HCT116 (cell line): ENCODE results near the gene KANK3. TPM values are rescaled to one million over a fixed set of nuclear protein-coding genes. Genes with fewer than 3 reads are reported as not detected.
A peak's percentile ranks its signal among the peaks of the same experiment; 100 is the strongest.

Experiments
- ATAC-seq: fragments of 200-7000 bp; cut with Tn5 transposase; 2 replicates; pipeline ENCODE4 v1.9.1; 2020; ENCODE audit warnings: mild to moderate bottlenecking, moderate library complexity
- BruUV-seq: library from RNA; stranded (reverse); fragments of 400-500 nt; replicated peaks from 2 replicates; lab custom pipeline; 2021; lab: Mats Ljungman, UMichigan
- CTCF ChIA-PET: fragments of 300-600 bp; sonication (Branson Sonifier 250); formaldehyde crosslinking; loops from one replicate; lab custom pipeline; 2021; ENCODE audit warnings: antibody characterized with exemption; lab: Charles Lee
- POLR2A ChIA-PET: fragments of 300-600, 350-600 bp; sonication (Branson Sonifier 250); formaldehyde crosslinking; loops from one replicate; lab custom pipeline; 2021; ENCODE audit warnings: antibody characterized with exemption; lab: Charles Lee
- RAD21 ChIA-PET, 2 experiments: fragments of 300-600 bp; sonication (Branson Sonifier 250); formaldehyde crosslinking; loops; one replicate each; lab custom pipeline; 2023; ENCODE audit warnings: low total read pairs in 2 of 2; ENCODE audit not compliant: uncharacterized antibody in 2 of 2, unreplicated experiment in 2 of 2, low non-redundant PET in 1 of 2; lab: Charles Lee
- DNase-seq: peaks from one replicate; pipeline ENCODE4 v3.0.0-alpha.2; 2010; ENCODE audit warnings: low read depth, low spot score
- H2AFZ ChIP-seq: fragments of 200-600 bp; shearing (Covaris generic), sonication (generic); 2 replicates; pipeline ENCODE4 v1.6.1; 2017; ENCODE audit warnings: low read depth, mixed run types, mixed read lengths, antibody characterized with exemption, low read length; ENCODE audit not compliant: poor library complexity, severe bottlenecking
- H3K27ac ChIP-seq: 2 replicates; pipeline ENCODE4 v1.5.1; 2012; ENCODE audit warnings: low read depth, low read length
- H3K27me3 ChIP-seq: fragments of 200-600 bp; sonication (generic); 2 replicates; pipeline ENCODE4 v1.6.1; 2016; ENCODE audit warnings: mixed run types, low read length, mixed read lengths; ENCODE audit not compliant: insufficient read depth
- H3K36me3 ChIP-seq, 2 experiments: fragments of 200-500 bp in 1 of 2; fragments of 200-600 bp in 1 of 2; sonication (Bioruptor generic) in 1 of 2; sonication (generic) in 1 of 2; 2 replicates each; pipeline versions ENCODE4 v1.5.1 to v1.6.1; 2014 to 2016; ENCODE audit warnings: low read length in 2 of 2, inconsistent platforms in 1 of 2, mixed read lengths in 1 of 2, mixed run types in 1 of 2; ENCODE audit not compliant: insufficient read depth in 2 of 2, control insufficient read depth in 1 of 2
- H3K4me1 ChIP-seq, 2 experiments: fragments of 200-600 bp in 1 of 2; sonication (generic) in 1 of 2; 2 replicates each; pipeline versions ENCODE4 v1.5.1 to v1.6.1; 2012 to 2017; ENCODE audit warnings: low read length in 2 of 2, inconsistent platforms in 1 of 2, mild to moderate bottlenecking in 1 of 2, mixed read lengths in 1 of 2, mixed run types in 1 of 2, moderate library complexity in 1 of 2; ENCODE audit not compliant: insufficient read depth in 2 of 2, control insufficient read depth in 1 of 2
- H3K4me2 ChIP-seq: fragments of 200-600 bp; sonication (generic); 2 replicates; pipeline ENCODE4 v1.6.1; 2017; ENCODE audit warnings: mixed run types, low read length, mixed read lengths
- H3K4me3 ChIP-seq, 2 experiments: fragments of 200-600 bp in 1 of 2; sonication (generic) in 1 of 2; replicated peaks in 1 of 2; 2 replicates each; pipeline ENCODE4 v1.5.1; 2011 to 2016; ENCODE audit warnings: low read length in 2 of 2, control low read depth in 1 of 2, low read depth in 1 of 2, mild to moderate bottlenecking in 1 of 2, mixed read lengths in 1 of 2, mixed run types in 1 of 2
- H3K79me2 ChIP-seq: fragments of 200-600 bp; sonication (generic); 2 replicates; pipeline ENCODE4 v1.6.1; 2017; ENCODE audit warnings: mild to moderate bottlenecking, mixed run types, low read length, moderate library complexity, mixed read lengths; ENCODE audit not compliant: insufficient read depth
- H3K9ac ChIP-seq: fragments of 200-600 bp; sonication (generic); 2 replicates; pipeline ENCODE4 v1.6.1; 2016; ENCODE audit warnings: low read length, mixed read lengths
- H3K9me2 ChIP-seq: fragments of 200-600 bp; sonication (generic), shearing (Covaris generic); 2 replicates; pipeline ENCODE4 v1.6.1; 2017; ENCODE audit warnings: mixed run types, mild to moderate bottlenecking, moderate library complexity; ENCODE audit not compliant: insufficient read depth
- H3K9me3 ChIP-seq, 2 experiments: fragments of 200-500 bp in 1 of 2; fragments of 200-600 bp in 1 of 2; sonication (Bioruptor generic) in 1 of 2; sonication (generic) in 1 of 2; 2 replicates each; pipeline ENCODE4 v1.6.1; 2014 to 2017; ENCODE audit warnings: low read length in 2 of 2, mixed read lengths in 2 of 2, inconsistent platforms in 1 of 2, low read depth in 1 of 2, mild to moderate bottlenecking in 1 of 2, mixed run types in 1 of 2, moderate library complexity in 1 of 2; ENCODE audit not compliant: control insufficient read depth in 1 of 2, insufficient read depth in 1 of 2
- H4K20me1 ChIP-seq: fragments of 200-600 bp; sonication (generic), shearing (Covaris generic); 2 replicates; pipeline ENCODE4 v1.6.1; 2017; ENCODE audit warnings: mixed run types, mild to moderate bottlenecking, moderate library complexity; ENCODE audit not compliant: insufficient read depth
- CEBPB ChIP-seq: IDR thresholded peaks from 2 replicates; pipeline ENCODE4 v1.6.1; 2012; ENCODE audit warnings: low read depth
- EGR1 ChIP-seq: IDR thresholded peaks from 2 replicates; pipeline ENCODE4 v1.6.1; 2012; ENCODE audit warnings: low read depth
- ELF1 ChIP-seq: IDR thresholded peaks from 2 replicates; pipeline ENCODE4 v1.6.1; 2012; ENCODE audit warnings: low read depth, borderline replicate concordance
- EZH2 ChIP-seq: fragments of 200-600 bp; sonication (generic); IDR thresholded peaks from 2 replicates; pipeline ENCODE4 v1.6.1; 2017; ENCODE audit warnings: antibody characterized with exemption, mixed run types
- JUND ChIP-seq: IDR thresholded peaks from 2 replicates; pipeline ENCODE4 v1.6.1; 2012
- MAX ChIP-seq: IDR thresholded peaks from 2 replicates; pipeline ENCODE4 v1.6.1; 2012
- POLR2AphosphoS5 ChIP-seq: IDR thresholded peaks from 2 replicates; pipeline ENCODE4 v1.6.1; 2011; ENCODE audit warnings: mild to moderate bottlenecking, low read depth, low read length, moderate library complexity
- RAD21 ChIP-seq: IDR thresholded peaks from 2 replicates; pipeline ENCODE4 v1.6.1; 2012; ENCODE audit warnings: low read depth, mild to moderate bottlenecking
- TCF7L2 ChIP-seq: IDR thresholded peaks from 2 replicates; pipeline ENCODE4 v1.7.0; 2011; ENCODE audit warnings: borderline replicate concordance, inconsistent platforms; ENCODE audit not compliant: insufficient read depth, insufficient read length; ENCODE audit errors: extremely low read depth
- YY1 ChIP-seq: IDR thresholded peaks from 2 replicates; pipeline ENCODE4 v1.6.1; 2011; ENCODE audit warnings: low read length, low read depth, moderate library complexity, mild to moderate bottlenecking; ENCODE audit not compliant: insufficient replicate concordance; ENCODE audit errors: extremely low read depth
- ZNF274 ChIP-seq: fragments of 200-500 bp; sonication (Bioruptor generic); IDR thresholded peaks from 2 replicates; pipeline ENCODE4 v1.6.1; 2014; ENCODE audit warnings: mild to moderate bottlenecking, low read depth, low read length, inconsistent platforms
- intact Hi-C: fragments of 100-400 bp; cut with micrococcal nuclease; formaldehyde crosslinking; loops from 2 replicates; pipeline ENCODE4 v1.10.0; 2022
- total RNA-seq: library from RNA; stranded (reverse); gene quantifications from one replicate; pipeline ENCODE4 v1.2.1, GENCODE V29; 2021; ENCODE audit not compliant: unreplicated experiment
- TF ChIP-seq, protein P1 (sequence below): IDR thresholded peaks from 2 replicates; pipeline ENCODE4 v1.6.1; 2012

The KANK3 gene
- total RNA-seq, 1 experiment from 2014 or later, result 21.7 TPM

DNA sequence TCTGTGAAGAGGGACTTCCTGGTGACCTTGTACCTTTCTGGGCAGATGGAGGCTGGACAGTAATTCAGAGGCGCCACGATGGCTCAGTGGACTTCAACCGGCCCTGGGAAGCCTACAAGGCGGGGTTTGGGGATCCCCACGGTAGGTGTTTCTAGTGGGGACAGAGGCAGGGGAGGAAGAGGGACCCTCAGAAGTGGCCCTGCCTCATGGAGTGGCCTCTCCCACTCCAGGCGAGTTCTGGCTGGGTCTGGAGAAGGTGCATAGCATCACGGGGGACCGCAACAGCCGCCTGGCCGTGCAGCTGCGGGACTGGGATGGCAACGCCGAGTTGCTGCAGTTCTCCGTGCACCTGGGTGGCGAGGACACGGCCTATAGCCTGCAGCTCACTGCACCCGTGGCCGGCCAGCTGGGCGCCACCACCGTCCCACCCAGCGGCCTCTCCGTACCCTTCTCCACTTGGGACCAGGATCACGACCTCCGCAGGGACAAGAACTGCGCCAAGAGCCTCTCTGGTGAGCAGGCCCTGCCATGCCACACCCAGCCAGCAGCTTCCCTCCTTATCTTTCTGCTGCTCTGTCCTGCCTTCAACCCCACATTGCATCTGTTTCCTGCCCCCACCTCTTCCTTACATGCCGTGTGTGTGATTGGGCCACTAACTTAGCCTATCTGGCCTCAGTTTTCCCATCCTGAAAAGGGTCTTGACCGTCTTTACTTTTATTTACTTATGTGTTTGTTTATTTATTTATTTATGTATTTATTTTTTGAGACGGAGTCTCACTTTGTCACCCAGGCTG is 28.1 kb upstream of the KANK3 start:
- ChIA-PET CTCF (interaction anchor here (1.2 kb wide), 1 partner anchor 208 kb away, joined by 4 read pairs; no protein-coding TSS in a partner anchor), RAD21 (no interaction called here), POLR2A (no interaction called here)
- no peaks in the 10 kb centered on the region for H4K20me1 ChIP-seq
- H3K4me2 ChIP-seq, result no peak overlapping the region
- ATAC-seq (no peak), DNase-seq (no peak)
- peaks cover 17 to 20% of the 10 kb centered on the region in 2 experiments for H3K4me1 ChIP-seq
- no peak overlapping the region for H3K27ac ChIP-seq
- H3K36me3 ChIP-seq, result no peaks in the 10 kb centered on the region; a peak in 1 of 4 replicates
- no TSS peak for BruUV-seq
- no peak for TF ChIP-seq EGR1
- TF ChIP-seq YY1, result no peak
- TF ChIP-seq JUND, result no peak
- no peak for TF ChIP-seq ZNF274
- no peak for TF ChIP-seq EZH2
- no peak for TF ChIP-seq CEBPB
- H3K9ac ChIP-seq, result no peak overlapping the region
- H3K79me2 ChIP-seq, result no peaks in the 10 kb centered on the region
- intact Hi-C loops, result no loop called here
- no peaks in the 10 kb centered on the region for H3K9me3 ChIP-seq
- H3K4me3 ChIP-seq, result no peak overlapping the region
- H3K9me2 ChIP-seq, result no peaks in the 10 kb centered on the region
- no peaks in the 10 kb centered on the region for H3K27me3 ChIP-seq
- no peak overlapping the region for H2AFZ ChIP-seq

GRCh38 chr19:8370176-8371010 is 27.3 kb upstream of the KANK3 start:
- Histone ChIP-seq H3K9me3 (no peaks in the 10 kb centered on the region), H2AFZ (no peak overlapping the region), H3K27me3 (no peaks in the 10 kb centered on the region), H4K20me1 (no peaks in the 10 kb centered on the region), H3K27ac (no peak overlapping the region), H3K36me3 (no peaks in the 10 kb centered on the region; a peak in 2 of 4 replicates), H3K9me2 (no peaks in the 10 kb centered on the region), H3K4me1 (peaks cover 20 to 28% of the 10 kb centered on the region in 2 experiments), H3K4me3 (no peak overlapping the region), H3K9ac (no peak overlapping the region), H3K4me2 (no peak overlapping the region), H3K79me2 (no peaks in the 10 kb centered on the region)
- TF ChIP-seq ELF1 (no peak), ZNF274 (no peak), CEBPB (no peak), EGR1 (no peak), RAD21 (no peak), TCF7L2 (no peak), MAX (no peak), POLR2AphosphoS5 (0 out of 2 replicates have a peak, but pooled peaks have one; percentile 50)
- TF ChIP-seq, protein P1, sequence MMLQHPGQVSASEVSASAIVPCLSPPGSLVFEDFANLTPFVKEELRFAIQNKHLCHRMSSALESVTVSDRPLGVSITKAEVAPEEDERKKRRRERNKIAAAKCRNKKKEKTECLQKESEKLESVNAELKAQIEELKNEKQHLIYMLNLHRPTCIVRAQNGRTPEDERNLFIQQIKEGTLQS, result no peak
- POLR2A ChIA-PET, result no interaction called here
- CTCF ChIA-PET, result interaction anchor here (1.2 kb wide), 1 partner anchor 209 kb away, joined by 4 read pairs; no protein-coding TSS in a partner anchor
- no peak for DNase-seq
- intact Hi-C loops, result no loop called here
- no peak for ATAC-seq
- RAD21 ChIA-PET, result no interaction called here
- no TSS peak for BruUV-seq
